Measurements from ENCODE around the gene RTN4.

DNA sequence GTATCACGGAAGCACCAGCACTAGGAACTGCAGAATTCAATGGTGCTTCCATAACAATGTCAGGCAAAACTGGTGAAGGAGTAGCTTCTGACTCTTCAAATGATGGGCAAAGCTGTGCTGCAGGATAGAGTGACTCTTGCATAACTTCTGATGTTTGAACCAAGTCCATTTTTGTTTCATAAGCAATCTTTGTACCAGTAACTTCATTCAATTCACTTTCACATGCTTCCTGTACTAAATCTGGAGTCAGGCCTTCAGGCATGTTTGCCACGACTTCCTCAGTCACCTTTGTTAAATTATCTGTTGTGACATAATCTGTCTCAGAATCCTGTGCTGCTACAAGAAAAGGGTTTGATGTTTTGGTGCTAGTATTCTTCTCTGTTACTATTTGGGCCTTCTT is 24.0 kb downstream of the RTN4 start:
- TF ChIP-seq CTCF (IDR thresholded peaks at IDR 0.05), result no peak
- no peak for TF ChIP-seq POLR2A (IDR thresholded peaks at IDR 0.05)
- no peak for TF ChIP-seq POLR2AphosphoS5 (IDR thresholded peaks at IDR 0.05)
- no peak for TF ChIP-seq EP300 (IDR thresholded peaks at IDR 0.05)

Measured in gastroesophageal sphincter (tissue), 3 donors.